ENCODE data around the gene ZNF329. TPM values are rescaled to one million over a fixed set of nuclear protein-coding genes. Genes with fewer than 3 reads are reported as not detected.

ZNF329 gene
- total and polyA plus RNA-seq, 2 of the 13 experiments (the other 11 are each of a cell fraction or from before 2014, with no cell fraction given): 3.8 to 9.6 TPM

DNA sequence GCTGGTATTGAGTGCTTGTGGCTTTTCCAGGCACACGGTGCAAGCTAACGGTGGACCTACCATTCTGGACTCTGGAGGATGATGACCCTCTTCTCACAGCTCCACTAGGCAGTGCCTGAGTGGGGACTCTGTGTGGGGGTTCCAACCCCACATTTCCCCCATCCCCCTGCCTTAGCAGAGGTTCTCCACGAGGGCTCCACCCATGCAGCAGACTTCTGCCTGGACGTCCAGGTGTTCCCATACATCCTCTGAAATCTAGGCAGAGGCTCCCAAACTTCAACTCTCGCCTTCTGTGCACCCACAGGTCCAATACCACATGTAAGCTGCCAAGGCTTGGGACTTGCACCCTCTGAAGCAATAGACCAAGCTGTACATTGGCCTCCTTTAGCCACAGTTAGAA lies 27.2 kb downstream of the ZNF329 start (continued):
- no peak for TF ChIP-seq ZNF496 (CRISPR knock-in tag; IDR thresholded peaks at IDR 0.05; ENCODE audit: insufficient replicate concordance)
- TF ChIP-seq, protein P1, sequence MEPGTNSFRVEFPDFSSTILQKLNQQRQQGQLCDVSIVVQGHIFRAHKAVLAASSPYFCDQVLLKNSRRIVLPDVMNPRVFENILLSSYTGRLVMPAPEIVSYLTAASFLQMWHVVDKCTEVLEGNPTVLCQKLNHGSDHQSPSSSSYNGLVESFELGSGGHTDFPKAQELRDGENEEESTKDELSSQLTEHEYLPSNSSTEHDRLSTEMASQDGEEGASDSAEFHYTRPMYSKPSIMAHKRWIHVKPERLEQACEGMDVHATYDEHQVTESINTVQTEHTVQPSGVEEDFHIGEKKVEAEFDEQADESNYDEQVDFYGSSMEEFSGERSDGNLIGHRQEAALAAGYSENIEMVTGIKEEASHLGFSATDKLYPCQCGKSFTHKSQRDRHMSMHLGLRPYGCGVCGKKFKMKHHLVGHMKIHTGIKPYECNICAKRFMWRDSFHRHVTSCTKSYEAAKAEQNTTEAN (CRISPR knock-in tag; conservative IDR thresholded peaks at IDR 0.05): no peak
- TF ChIP-seq, protein P2, sequence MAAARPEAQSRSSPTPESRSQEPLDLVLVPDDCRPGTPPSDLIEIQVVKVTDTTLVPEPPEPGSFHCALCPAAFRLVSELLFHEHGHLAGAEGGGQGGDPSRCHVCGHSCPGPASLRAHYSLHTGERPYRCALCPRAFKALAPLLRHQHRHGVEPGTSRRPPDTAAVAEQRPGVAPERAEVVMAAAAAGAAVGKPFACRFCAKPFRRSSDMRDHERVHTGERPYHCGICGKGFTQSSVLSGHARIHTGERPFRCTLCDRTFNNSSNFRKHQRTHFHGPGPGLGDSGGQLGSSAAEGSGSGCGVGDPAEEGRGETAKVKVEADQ (CRISPR knock-in tag; IDR thresholded peaks at IDR 0.05; ENCODE audit: borderline replicate concordance): no peak

DNA sequence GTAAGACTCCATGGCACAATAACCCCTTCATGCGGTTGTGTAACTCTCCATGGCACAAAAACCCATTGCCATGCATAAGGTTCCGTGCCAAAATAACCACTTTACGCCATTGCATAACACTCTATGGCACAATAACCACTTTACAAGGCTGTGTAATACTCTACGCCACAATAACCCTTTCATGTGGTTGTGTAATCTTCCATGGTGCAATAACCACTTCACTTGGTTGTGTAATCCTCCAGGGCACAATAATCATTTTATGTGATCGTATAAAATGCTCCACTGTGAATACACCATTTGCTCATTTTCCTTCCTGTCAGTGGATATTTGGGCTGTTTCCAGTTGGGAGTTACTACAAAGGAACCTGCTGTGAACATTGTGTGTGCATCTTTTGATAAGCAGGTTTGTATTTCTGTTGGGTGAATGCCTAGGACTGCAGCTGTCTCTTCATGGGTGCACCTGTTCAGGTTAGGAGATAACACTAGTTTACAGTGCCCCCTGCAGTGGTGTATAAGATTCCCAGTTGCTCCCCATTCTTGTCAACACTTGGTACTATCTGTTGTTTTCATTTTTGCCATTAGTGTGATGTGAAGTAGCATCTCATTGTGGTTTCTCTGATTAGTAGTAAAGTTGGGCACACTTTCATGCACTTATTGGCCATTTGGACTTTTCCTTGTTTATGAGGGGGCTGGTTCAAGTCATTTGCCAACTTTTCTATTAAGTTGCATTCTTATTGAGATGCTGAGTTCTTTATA lies 31.4 kb downstream of the ZNF329 start:
- Histone ChIP-seq H3K9me3 (ENCODE audit: low read length) (peaks cover 89% of the 10 kb centered on the region), H3K27me3 (ENCODE audit: control insufficient read depth in 1 of 2, insufficient read depth in 2 of 2, low read length in 2 of 2) (no peaks in the 10 kb centered on the region), H3K79me2 (ENCODE audit: insufficient read depth, low read length) (no peaks in the 10 kb centered on the region), H4K20me1 (ENCODE audit: insufficient read depth, low read length) (no peaks in the 10 kb centered on the region), H3K4me1 (ENCODE audit: insufficient read depth, low read length) (no peaks in the 10 kb centered on the region), H3K36me3 (replicated peaks in 1 of 2; ENCODE audit: control insufficient read depth in 1 of 2, insufficient read depth in 2 of 2, low read length in 2 of 2) (no peaks in the 10 kb centered on the region), H3K4me2 (ENCODE audit: low read depth, low read length) (no peak overlapping the region), H3K4me3 (replicated peaks in 1 of 3; ENCODE audit: insufficient read depth in 1 of 3, low read depth in 2 of 3, low read length in 3 of 3) (no peak overlapping the region), H3K9ac (ENCODE audit: insufficient read depth, low read depth, low read length) (no peak overlapping the region), H2AFZ (ENCODE audit: low read length) (no peak overlapping the region), H3K27ac (ENCODE audit: extremely low read length, insufficient read depth, low read length) (no peak overlapping the region)
- 56% methylated on average over 5 of the region's 5 CpGs for WGBS (ENCODE audit: low lambda C conversion rate)
- no peak for DNase-seq (ENCODE audit: low spot score)
- intact Hi-C loops (cut with micrococcal nuclease; ENCODE audit: unreplicated experiment): no loop called here
- BruUV-seq (replicated peaks): no TSS peak
- POLR2A ChIA-PET: no interaction called here
- in situ Hi-C loops (cut with HindIII; ENCODE audit: extremely low pct_ligation_motif_present, low pct_unique_long_range_greater_than_20kb): no loop called here
- no peak for FAIRE-seq
- ATAC-seq: no peak
- CTCF ChIA-PET (ENCODE audit: low intra/inter-chr PET ratio, low total read pairs): no interaction called here
- TF ChIP-seq CEBPB (IDR thresholded peaks at IDR 0.05; ENCODE audit: borderline replicate concordance, low read depth, low read length): peak; percentile 74
- TF ChIP-seq, protein P3, sequence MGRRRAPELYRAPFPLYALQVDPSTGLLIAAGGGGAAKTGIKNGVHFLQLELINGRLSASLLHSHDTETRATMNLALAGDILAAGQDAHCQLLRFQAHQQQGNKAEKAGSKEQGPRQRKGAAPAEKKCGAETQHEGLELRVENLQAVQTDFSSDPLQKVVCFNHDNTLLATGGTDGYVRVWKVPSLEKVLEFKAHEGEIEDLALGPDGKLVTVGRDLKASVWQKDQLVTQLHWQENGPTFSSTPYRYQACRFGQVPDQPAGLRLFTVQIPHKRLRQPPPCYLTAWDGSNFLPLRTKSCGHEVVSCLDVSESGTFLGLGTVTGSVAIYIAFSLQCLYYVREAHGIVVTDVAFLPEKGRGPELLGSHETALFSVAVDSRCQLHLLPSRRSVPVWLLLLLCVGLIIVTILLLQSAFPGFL (CRISPR knock-in tag; IDR thresholded peaks at IDR 0.05): no peak
- peak; percentile 91 for TF ChIP-seq ZNF7 (CRISPR knock-in tag; IDR thresholded peaks at IDR 0.05)
- TF ChIP-seq HOXA9 (CRISPR knock-in tag; IDR thresholded peaks at IDR 0.05; ENCODE audit: borderline replicate concordance): no peak
